Activated T-cell treated with anti-CD3 and anti-CD28 coated beads, Interleukin-2, amount 50 U/mL, for 48 hours (primary cell): Measurements from ENCODE around the gene USE1.

Experiments used
- DNase-seq, 2 experiments: peaks; one replicate each; pipeline ENCODE4 v3.0.0-alpha.2; 2020

Gene USE1

DNA sequence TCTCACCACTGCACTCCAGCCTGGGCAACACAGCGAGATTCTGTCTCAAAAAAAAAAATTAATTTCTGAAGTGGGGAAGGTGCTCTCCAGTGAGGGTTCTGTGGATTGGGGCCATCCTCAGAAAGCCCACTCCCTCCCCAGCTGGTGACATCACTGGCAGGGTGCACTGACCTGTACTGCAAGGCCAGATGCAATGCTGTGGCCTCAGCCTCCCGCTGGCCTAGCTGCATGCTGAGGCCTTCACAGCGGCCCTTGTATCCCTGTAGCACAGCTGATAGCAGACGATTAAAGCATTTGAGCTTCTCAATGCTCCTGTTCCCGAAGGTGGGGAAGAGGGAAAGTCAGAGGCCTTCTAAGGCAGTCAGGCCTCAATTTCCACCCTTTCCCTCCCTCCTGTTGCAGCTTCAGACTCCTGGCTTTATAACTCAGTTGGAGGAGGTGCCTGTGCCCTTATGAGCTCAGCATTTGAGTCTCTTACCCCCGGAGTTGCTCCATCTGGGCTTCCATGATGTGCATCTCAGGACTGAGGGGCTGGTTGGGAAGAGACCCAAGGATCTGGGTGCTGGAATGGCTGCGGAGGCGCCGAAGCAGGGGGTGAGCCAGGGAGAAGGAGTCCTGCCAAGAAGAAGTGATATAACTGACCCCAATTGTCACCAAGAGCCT lies 44.1 kb downstream of the USE1 start:
- DNase-seq: no peak

DNA sequence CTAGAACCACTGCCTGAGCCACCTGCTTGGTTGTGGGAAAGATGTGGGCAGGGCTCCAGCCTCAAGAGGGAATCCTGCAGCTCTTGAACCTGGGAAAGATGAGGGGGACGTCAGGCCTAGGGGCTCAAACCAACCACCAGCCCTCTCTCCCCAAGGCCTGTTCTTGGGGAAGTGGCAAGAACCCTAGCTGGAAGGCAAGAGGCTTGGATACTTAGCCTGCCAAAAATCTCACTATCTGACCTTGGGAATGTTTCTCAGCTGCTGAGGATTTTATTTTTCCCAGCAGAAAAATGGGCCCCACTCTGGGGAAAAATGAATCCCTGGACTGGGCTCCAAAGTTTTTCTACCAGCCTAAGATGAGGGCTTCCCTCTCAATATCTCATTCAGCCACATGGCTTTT lies 44.8 kb downstream of the USE1 start:
- DNase-seq: no peak

DNA sequence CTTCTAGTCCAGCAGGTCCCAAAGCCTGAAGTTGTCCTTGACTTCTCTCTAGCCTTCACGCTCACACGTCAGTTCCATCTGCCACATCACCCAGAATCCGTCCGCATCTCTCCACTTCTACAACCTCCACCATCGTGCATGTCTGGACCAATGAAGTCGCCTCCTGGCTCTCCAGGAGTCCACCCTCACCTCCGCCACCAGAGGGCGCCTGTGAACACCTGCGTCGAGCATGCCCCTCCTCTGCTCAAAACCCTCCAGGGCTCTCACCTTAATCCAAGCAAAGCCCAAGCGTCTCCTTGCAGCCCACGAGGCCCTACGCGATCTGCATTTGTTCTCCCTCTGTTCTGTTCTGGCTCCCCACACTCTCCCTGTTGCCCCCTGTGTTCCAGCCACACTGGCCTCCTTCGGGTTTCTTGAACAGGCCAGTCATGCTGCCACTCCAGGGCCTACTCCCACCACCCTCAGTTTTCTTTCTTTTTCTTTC lies 45.7 kb downstream of the USE1 start:
- DNase-seq: peak; percentile 94 to 95

DNA sequence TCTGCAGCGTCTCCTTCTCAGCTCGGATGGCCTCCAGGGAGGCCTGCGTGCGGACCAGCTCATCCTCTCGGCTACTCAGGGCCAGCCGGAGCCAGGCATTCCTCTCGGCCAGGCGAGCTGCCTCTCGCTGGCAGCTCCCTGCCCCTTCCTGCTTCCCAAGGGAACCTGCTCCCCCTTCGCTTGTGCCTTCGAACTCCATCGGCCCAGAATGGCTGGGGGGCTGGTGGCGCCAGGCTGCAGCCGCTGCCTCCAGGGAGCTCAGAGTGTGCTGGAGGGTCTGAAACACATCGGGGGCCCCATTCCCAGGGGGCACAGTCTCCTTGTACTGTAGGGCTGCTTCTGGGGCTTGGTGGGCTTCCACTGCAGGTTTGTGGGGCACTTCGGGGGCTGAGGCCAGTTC lies 47.4 kb downstream of the USE1 start:
- DNase-seq: no peak

DNA sequence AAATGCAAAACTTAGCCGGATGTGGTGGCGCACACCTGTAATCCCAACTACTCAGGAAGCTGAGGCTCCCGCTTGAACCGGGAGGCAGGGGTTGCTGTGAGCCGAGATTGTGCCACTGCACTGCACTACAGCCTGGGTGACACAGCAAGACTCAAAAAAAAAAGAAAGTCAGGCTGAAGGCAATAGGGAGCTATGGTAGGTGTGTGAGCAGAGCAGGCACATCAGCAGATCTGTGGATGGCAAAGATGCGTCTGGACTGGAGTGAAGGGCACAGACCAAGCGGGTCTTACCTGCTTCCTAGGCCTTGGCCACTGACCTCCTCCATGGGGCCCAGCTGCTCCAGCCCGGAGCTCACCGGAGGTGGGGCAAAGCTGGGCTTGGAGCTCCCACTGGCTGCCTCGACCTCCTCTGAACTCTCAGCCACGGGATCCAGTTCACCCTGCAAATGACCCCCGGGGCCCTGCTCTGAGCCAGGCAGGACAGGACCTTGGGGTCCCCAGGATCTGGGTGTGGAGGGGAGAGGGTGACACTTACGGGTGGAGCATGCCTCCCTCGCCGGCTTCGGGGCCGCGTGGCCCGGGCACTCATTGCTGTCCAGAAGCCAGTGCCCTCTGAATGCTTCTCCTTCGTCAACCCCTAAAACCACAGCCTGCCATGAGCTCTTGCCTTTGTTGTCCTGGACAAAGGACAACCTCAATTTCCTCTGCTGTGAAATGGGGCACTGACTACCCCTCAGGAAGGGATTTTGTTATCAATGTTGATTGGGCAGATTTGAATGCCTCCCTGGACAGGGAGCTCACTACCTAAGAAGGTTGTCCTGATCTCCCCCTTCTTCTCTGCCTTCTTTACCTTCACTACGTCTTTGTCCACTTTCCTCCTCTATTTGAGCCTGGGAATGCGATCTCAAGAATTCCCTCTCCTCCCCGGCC lies 48.8 kb downstream of the USE1 start:
- DNase-seq: no peak

DNA sequence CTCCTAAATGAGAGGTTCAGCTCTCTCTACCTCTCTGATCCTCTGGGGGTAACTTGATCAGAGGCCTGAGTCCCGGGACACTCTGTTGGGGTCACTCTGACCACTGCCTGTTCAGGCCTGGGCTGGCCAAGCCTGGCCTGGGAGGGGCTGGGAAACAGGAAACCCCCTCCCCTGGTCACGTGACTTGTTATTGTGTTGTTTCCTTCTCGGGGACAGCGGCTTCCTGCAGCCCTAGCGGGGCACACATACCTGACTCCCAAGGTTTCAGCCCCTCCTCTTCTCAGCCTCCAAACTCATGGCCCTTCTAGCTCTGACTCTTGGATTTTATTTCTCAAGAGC lies 49.5 kb downstream of the USE1 start, which contains the start of gene USHBP1:
Gene USHBP1 (minus strand): TSS at position 105 of the 339 bp plus-strand sequence. CDS start 446 bp downstream, outside the sequence.
- DNase-seq: no peak

DNA sequence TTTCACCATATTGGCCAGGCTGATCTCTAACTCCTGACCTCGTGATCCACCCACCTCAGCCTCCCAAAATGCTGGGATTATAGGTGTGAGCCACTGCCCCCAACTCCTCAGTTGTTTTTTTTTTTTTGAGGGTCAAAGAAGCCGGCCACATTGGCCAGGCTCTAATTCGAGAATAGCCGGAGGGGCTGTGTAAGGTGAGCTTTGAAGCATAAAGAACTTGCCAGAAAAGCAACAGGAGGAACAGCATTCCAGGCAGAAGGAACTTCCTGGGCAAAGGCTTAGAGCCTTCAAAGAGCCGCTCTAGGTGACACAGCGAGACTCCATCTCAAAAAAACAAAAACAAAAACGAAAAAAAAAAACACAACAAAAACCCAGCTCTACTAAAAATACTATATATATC lies 50.9 kb downstream of the USE1 start:
- DNase-seq: no peak

DNA sequence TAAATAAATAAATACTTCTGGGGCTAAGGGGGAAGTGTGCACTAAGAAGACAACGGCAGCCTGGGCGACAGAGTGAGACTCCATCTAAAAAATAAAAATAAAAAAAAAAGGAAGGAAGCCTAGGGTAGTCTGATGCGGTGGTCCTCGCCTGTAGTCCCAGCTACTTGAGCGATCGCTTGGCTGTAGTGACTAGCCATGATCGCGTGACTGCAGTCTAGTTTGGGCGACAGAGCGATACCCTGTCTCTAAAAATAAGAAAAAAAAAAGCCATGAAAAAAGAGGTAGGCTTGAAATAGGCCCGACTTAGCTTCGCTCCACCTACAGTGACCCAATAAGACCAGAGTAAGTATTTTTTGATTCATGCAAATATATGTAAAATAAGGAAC lies 51.4 kb downstream of the USE1 start:
- no peak for DNase-seq

DNA sequence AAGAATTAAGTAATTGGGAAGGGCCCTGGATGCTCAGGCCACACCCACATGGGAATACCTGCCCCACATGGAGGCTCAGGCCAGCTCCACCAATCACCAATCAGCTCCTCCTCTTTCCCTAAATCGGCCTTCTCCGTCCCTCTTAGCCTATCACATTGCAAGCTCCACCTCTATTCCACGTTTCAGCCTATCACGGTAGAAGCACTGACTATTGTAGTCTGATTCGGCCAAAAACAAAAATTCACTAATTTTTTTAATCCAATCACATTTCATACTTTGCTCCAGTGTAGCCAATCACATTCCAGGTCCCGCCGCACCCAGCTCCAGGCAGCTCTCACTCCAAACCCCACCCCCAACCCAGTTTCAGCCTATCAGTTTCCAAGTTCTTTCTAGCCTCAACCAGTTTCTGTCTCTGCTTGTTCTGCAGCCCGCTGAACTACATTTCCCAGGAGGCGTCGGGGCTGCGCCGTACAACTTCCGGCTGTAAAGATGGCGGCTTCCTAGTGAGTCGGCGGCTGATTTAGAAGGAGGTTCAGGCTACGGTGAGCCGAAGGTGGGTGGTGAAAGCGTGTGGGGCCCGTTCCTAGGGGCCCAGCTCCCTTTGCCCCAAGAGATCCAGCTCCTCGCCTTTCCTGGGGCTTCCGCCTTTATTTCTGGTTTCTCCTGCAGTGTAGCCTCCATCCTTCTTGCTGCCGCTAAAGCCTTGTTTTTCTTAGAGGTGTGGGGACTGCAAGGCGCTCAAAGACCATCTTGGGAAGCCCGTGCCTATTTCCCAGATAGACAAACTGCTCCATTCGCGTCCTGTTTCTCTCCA lies 52.0 kb downstream of the USE1 start, which contains the start of gene BABAM1:
Gene BABAM1 (plus strand): TSS at position 469 of the 814 bp plus-strand sequence. CDS start 1,364 bp downstream, outside the sequence.
- DNase-seq: peak; percentile 92 to 94

DNA sequence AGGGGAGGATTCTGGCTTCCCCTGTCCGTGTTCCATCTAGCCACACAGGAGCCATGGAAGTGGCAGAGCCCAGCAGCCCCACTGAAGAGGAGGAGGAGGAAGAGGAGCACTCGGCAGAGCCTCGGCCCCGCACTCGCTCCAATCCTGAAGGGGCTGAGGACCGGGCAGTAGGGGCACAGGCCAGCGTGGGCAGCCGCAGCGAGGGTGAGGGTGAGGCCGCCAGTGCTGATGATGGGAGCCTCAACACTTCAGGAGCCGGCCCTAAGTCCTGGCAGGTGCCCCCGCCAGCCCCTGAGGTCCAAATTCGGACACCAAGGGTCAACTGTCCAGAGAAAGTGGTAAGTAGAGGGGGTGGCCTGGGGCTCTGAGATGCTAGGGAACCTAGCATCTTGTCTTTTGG lies 53.6 kb downstream of the USE1 start:
- no peak for DNase-seq
